CD8-positive, alpha-beta memory T cell (primary cell): ENCODE data around the gene RAB4B. TPM values are rescaled to one million over a fixed set of nuclear protein-coding genes. Genes with fewer than 3 reads are reported as not detected.
A peak's percentile ranks its signal among the peaks of the same experiment; 100 is the strongest.
"Not testable (repeated sequence)": the region's sequence is repeated elsewhere in the genome, so short reads cannot be mapped to it uniquely, and the experiment has no call there.

Experiments
- CTCF ChIA-PET: fragments of 350-600 bp; sonication (Branson Sonifier 250); formaldehyde crosslinking; loops from one replicate; lab custom pipeline; 2021; ENCODE audit warnings: antibody characterized with exemption; lab: Charles Lee
- POLR2A ChIA-PET: fragments of 350-600 bp; sonication (Branson Sonifier 250); formaldehyde crosslinking; loops from one replicate; lab custom pipeline; 2021; ENCODE audit warnings: antibody characterized with exemption; lab: Charles Lee
- DNase-seq, 5 donors: peaks; one replicate each; pipeline versions ENCODE4 v3.0.0 to v3.0.0-alpha.2; 2020 to 2022; ENCODE audit warnings: mixed read lengths in 1 of 5
- H3K27ac ChIP-seq: one replicate; pipeline ENCODE4 v1.7.0; 2013; ENCODE audit warnings: low read depth, mild to moderate bottlenecking, low read length, moderate library complexity
- H3K27me3 ChIP-seq: 2 replicates; pipeline ENCODE4 v1.7.0; 2013; ENCODE audit warnings: low read length, mild to moderate bottlenecking; ENCODE audit not compliant: insufficient read depth, poor library complexity, severe bottlenecking
- H3K36me3 ChIP-seq: 2 replicates; pipeline ENCODE4 v1.7.0; 2013; ENCODE audit warnings: mild to moderate bottlenecking, low read length, moderate library complexity; ENCODE audit not compliant: insufficient read depth
- H3K4me1 ChIP-seq: 2 replicates; pipeline ENCODE4 v1.7.0; 2013; ENCODE audit warnings: mild to moderate bottlenecking, low read length, moderate library complexity; ENCODE audit not compliant: insufficient read depth
- H3K4me3 ChIP-seq: 2 replicates; pipeline ENCODE4 v1.7.0; 2013; ENCODE audit warnings: mild to moderate bottlenecking, low read length
- H3K9me3 ChIP-seq: 2 replicates; pipeline ENCODE4 v1.7.0; 2013; ENCODE audit warnings: mild to moderate bottlenecking, low read length
- H3K27ac Mint-ChIP-seq, 8 donors: one replicate each; pipeline ENCODE4 v1.8.0; 2020 to 2021; ENCODE audit warnings: mixed read lengths in 8 of 8, mild to moderate bottlenecking in 6 of 8, inconsistent platforms in 3 of 8, moderate library complexity in 3 of 8
- H3K27me3 Mint-ChIP-seq, 2 donors: one replicate each; pipeline ENCODE4 v1.8.0; 2020 to 2021; ENCODE audit warnings: mixed read lengths in 2 of 2, mild to moderate bottlenecking in 1 of 2, moderate library complexity in 1 of 2
- H3K36me3 Mint-ChIP-seq, 3 donors: one replicate each; pipeline ENCODE4 v1.8.0; 2020 to 2021; ENCODE audit warnings: mixed read lengths in 3 of 3, inconsistent platforms in 1 of 3, mild to moderate bottlenecking in 1 of 3
- H3K4me1 Mint-ChIP-seq, 3 donors: one replicate each; pipeline ENCODE4 v1.8.0; 2020 to 2021; ENCODE audit warnings: mixed read lengths in 3 of 3, inconsistent platforms in 1 of 3, mild to moderate bottlenecking in 1 of 3
- H3K4me3 Mint-ChIP-seq, 7 donors: one replicate each; pipeline ENCODE4 v1.8.0; 2020 to 2021; ENCODE audit warnings: mixed read lengths in 7 of 7, mild to moderate bottlenecking in 6 of 7, moderate library complexity in 4 of 7, inconsistent platforms in 2 of 7
- H3K9me3 Mint-ChIP-seq, 5 donors: one replicate each; pipeline ENCODE4 v1.8.0; 2020 to 2022; ENCODE audit warnings: mixed read lengths in 5 of 5, mild to moderate bottlenecking in 3 of 5, moderate library complexity in 2 of 5, inconsistent platforms in 1 of 5
- polyA plus RNA-seq: library from polyadenylated mRNA; unstranded; fragments of 300-500 nt; fragmentation: Illumina TruSeq; gene quantifications from one replicate; pipeline ENCODE4 v1.2.3, GENCODE V29; 2021
- total RNA-seq, 2 experiments: library from RNA; stranded (reverse); gene quantifications; one replicate each; pipeline ENCODE4 v1.2.3, GENCODE V29; 2021

RAB4B gene
- total and polyA plus RNA-seq, 3 experiments from 2014 or later, result 24.2 to 95.2 (median 27.2) TPM

- DNase-seq, H3K27me3 Mint-ChIP-seq, H3K27ac ChIP-seq, H3K36me3 Mint-ChIP-seq, H3K4me3 Mint-ChIP-seq, H3K27me3 ChIP-seq, POLR2A ChIA-PET, H3K4me3 ChIP-seq, H3K36me3 ChIP-seq, H3K9me3 ChIP-seq, CTCF ChIA-PET, H3K9me3 Mint-ChIP-seq: not testable (repeated sequence)
- Mint-ChIP-seq H3K27ac (peak overlapping the region in 2 of 8 donors; percentile 23 to 29), H3K4me1 (peaks cover 14 to 25% (median 20%) of the 10 kb centered on the region in 3 donors)
- peaks cover 12% of the 10 kb centered on the region for H3K4me1 ChIP-seq
Measured at GRCh38 chr19:40842012-40842411, 64.0 kb downstream of the RAB4B start.

- Mint-ChIP-seq H3K27ac (peak overlapping the region; percentile 53 to 96 (median 93)), H3K4me1 (peaks cover 18 to 26% (median 25%) of the 10 kb centered on the region in 3 donors), H3K4me3 (peak overlapping the region; percentile 31 to 89 (median 71)), H3K27me3 (peaks cover 14% of the 10 kb centered on the region in 2 donors)
- DNase-seq, result peak in 1 of 5 donors; percentile 17
- H3K9me3 ChIP-seq, H3K36me3 ChIP-seq, H3K36me3 Mint-ChIP-seq, H3K9me3 Mint-ChIP-seq, POLR2A ChIA-PET, CTCF ChIA-PET, H3K27me3 ChIP-seq: not testable (repeated sequence)
- Histone ChIP-seq H3K27ac (peak overlapping the region; percentile 24), H3K4me1 (peaks cover 12% of the 10 kb centered on the region), H3K4me3 (peak overlapping the region; percentile 27)
Measured at GRCh38 chr19:40842997-40843652, 65.1 kb downstream of the RAB4B start.

- H3K27ac ChIP-seq, result peak overlapping the region; percentile 24
- CTCF ChIA-PET, POLR2A ChIA-PET: not testable (repeated sequence)
Measured at GRCh38 chr19:40843653-40844052, 65.6 kb downstream of the RAB4B start.

More at GRCh38 chr19:40843653-40844052, 65.6 kb downstream of the RAB4B start:
- not testable (repeated sequence) for H3K36me3 Mint-ChIP-seq, H3K36me3 ChIP-seq, H3K27me3 ChIP-seq, H3K9me3 Mint-ChIP-seq, H3K9me3 ChIP-seq
- Mint-ChIP-seq H3K4me1 (peaks cover 19 to 32% (median 27%) of the 10 kb centered on the region in 3 donors), H3K4me3 (peak overlapping the region; percentile 31 to 89 (median 71)), H3K27me3 (peaks cover 14 to 15% of the 10 kb centered on the region in 2 donors), H3K27ac (peak overlapping the region; percentile 68 to 96 (median 93))
- Histone ChIP-seq H3K4me3 (peak overlapping the region; percentile 27), H3K4me1 (peaks cover 12% of the 10 kb centered on the region)
- DNase-seq, result peak; percentile 68 to 87 (median 74)

Other genes with a start within 250 kb of the RAB4B start
- gene SHKBP1, start 201.4 kb upstream of the RAB4B start, total RNA-seq, result 100 to 1,000 TPM; 103 to 104 TPM
- 159 TPM for gene SHKBP1, start 201.4 kb upstream of the RAB4B start, polyA plus RNA-seq
- 100 to 1,000 TPM; 103 to 111 TPM for gene LTBP4, start 176.9 kb upstream of the RAB4B start, total RNA-seq
- gene LTBP4, start 176.9 kb upstream of the RAB4B start, polyA plus RNA-seq, result 40.0 TPM
- 10 to 100 TPM; 13.6 to 13.7 TPM for gene NUMBL, start 87.6 kb upstream of the RAB4B start, total RNA-seq
- gene NUMBL, start 87.6 kb upstream of the RAB4B start, polyA plus RNA-seq, result 1.1 TPM
- gene COQ8B, start 61.4 kb upstream of the RAB4B start, total RNA-seq, result 10 to 100 TPM; 20.6 to 25.7 TPM
- gene COQ8B, start 61.4 kb upstream of the RAB4B start, polyA plus RNA-seq, result 17.3 TPM
- 1 to 10 TPM; 5.5 to 5.7 TPM for gene ITPKC, start 61.1 kb upstream of the RAB4B start, total RNA-seq
- 8.9 TPM for gene ITPKC, start 61.1 kb upstream of the RAB4B start, polyA plus RNA-seq
- gene ACTMAP, start 27.8 kb upstream of the RAB4B start, total RNA-seq, result 10 to 100 TPM; 10.3 to 10.6 TPM
- gene ACTMAP, start 27.8 kb upstream of the RAB4B start, polyA plus RNA-seq, result 2.9 TPM
- gene SNRPA, start 27.0 kb upstream of the RAB4B start, total RNA-seq, result 100 to 1,000 TPM; 202 TPM
- 89.5 TPM for gene SNRPA, start 27.0 kb upstream of the RAB4B start, polyA plus RNA-seq
- gene MIA, start 2.7 kb upstream of the RAB4B start, total RNA-seq, result 1 to 10 TPM in 1 of 2 experiments, under 1 TPM in 1; 0.89 to 1.1 TPM
- gene MIA, start 2.7 kb upstream of the RAB4B start, polyA plus RNA-seq, result not detected
- gene EGLN2, start 20.9 kb downstream of the RAB4B start, total RNA-seq, result 100 to 1,000 TPM; 101 to 103 TPM
- gene EGLN2, start 20.9 kb downstream of the RAB4B start, polyA plus RNA-seq, result 174 TPM
- gene CYP2A6, start 72.2 kb downstream of the RAB4B start, total RNA-seq, result not detected
- not detected for gene CYP2A6, start 72.2 kb downstream of the RAB4B start, polyA plus RNA-seq
- not detected for gene CYP2A7, start 104.0 kb downstream of the RAB4B start, total RNA-seq
- not detected for gene CYP2A7, start 104.0 kb downstream of the RAB4B start, polyA plus RNA-seq
- not detected for gene CYP2B6, start 213.0 kb downstream of the RAB4B start, total RNA-seq
- gene CYP2B6, start 213.0 kb downstream of the RAB4B start, polyA plus RNA-seq, result not detected